SK-N-SH treated with all-trans-retinoic acid at 6 μM for 48 hours (cell line): ENCODE results near the gene USP30.

Source experiments
- ATAC-seq: fragments of 200-7000 bp; cut with Tn5 transposase; 3 replicates; pipeline ENCODE4 v1.9.1; 2020; ENCODE audit warnings: mild to moderate bottlenecking, moderate library complexity
- ARNTL ChIP-seq: fragments of 450-650 bp; formaldehyde crosslinking; IDR thresholded peaks from 2 replicates; pipeline ENCODE4 v1.5.0; 2020; ENCODE audit warnings: low read depth, mild to moderate bottlenecking, moderate library complexity, borderline replicate concordance
- BACH2 ChIP-seq: fragments of 250-450 bp; sonication (Bioruptor Pico); IDR thresholded peaks from 2 replicates; pipeline ENCODE4 v1.9.0; 2021; ENCODE audit warnings: mild to moderate bottlenecking, borderline replicate concordance
- CREB5 ChIP-seq: fragments of 250-450 bp; sonication (Bioruptor Pico); IDR thresholded peaks from 2 replicates; pipeline ENCODE4 v1.5.1; 2020; ENCODE audit warnings: low read depth, mild to moderate bottlenecking, moderate library complexity
- CSDC2 ChIP-seq: fragments of 250-450 bp; sonication (Bioruptor Pico); IDR thresholded peaks from 2 replicates; pipeline ENCODE4 v1.5.0; 2020; ENCODE audit warnings: mild to moderate bottlenecking, moderate library complexity
- CSRNP3 ChIP-seq: fragments of 250-450 bp; sonication (Bioruptor Pico); IDR thresholded peaks from 2 replicates; pipeline ENCODE4 v1.5.1; 2021; ENCODE audit warnings: mild to moderate bottlenecking, moderate library complexity
- GLIS3 ChIP-seq: fragments of 250-450 bp; sonication (Bioruptor Pico); IDR thresholded peaks from 2 replicates; pipeline ENCODE4 v1.5.0; 2020; ENCODE audit warnings: mild to moderate bottlenecking, moderate library complexity
- ISL1 ChIP-seq: fragments of 250-450 bp; sonication (Bioruptor Pico); IDR thresholded peaks from 2 replicates; pipeline ENCODE4 v2.1.2; 2022; ENCODE audit warnings: mild to moderate bottlenecking, moderate library complexity
- OSR1 ChIP-seq: fragments of 250-450 bp; sonication (Bioruptor Pico); IDR thresholded peaks from 2 replicates; pipeline ENCODE4 v1.8.0; 2022; ENCODE audit warnings: moderate library complexity, mild to moderate bottlenecking, inconsistent platforms
- PPARA ChIP-seq: fragments of 250-450 bp; sonication (Bioruptor Pico); IDR thresholded peaks from 2 replicates; pipeline ENCODE4 v1.5.0; 2020; ENCODE audit warnings: mild to moderate bottlenecking, borderline replicate concordance
- RARB ChIP-seq: fragments of 250-450 bp; sonication (Bioruptor Pico); IDR thresholded peaks from 2 replicates; pipeline ENCODE4 v1.8.0; 2021; ENCODE audit warnings: mild to moderate bottlenecking, moderate library complexity
- SNAI2 ChIP-seq: fragments of 250-450 bp; sonication (Bioruptor Pico); IDR thresholded peaks from 2 replicates; pipeline ENCODE4 v1.5.0; 2020; ENCODE audit warnings: mild to moderate bottlenecking, moderate library complexity
- TCF4 ChIP-seq: fragments of 250-450 bp; sonication (Bioruptor Pico); IDR thresholded peaks from 2 replicates; pipeline ENCODE4 v1.8.0; 2021; ENCODE audit warnings: mild to moderate bottlenecking, moderate library complexity, borderline replicate concordance
- TOX ChIP-seq: fragments of 250-450 bp; sonication (Bioruptor Pico); IDR thresholded peaks from 2 replicates; pipeline ENCODE4 v1.8.0; 2021; ENCODE audit warnings: mild to moderate bottlenecking, moderate library complexity, borderline replicate concordance
- ZC3H10 ChIP-seq: fragments of 250-450 bp; sonication (Bioruptor Pico); IDR thresholded peaks from 2 replicates; pipeline ENCODE4 v1.5.1; 2021; ENCODE audit warnings: mild to moderate bottlenecking, moderate library complexity
- ZFP30 ChIP-seq: fragments of 450-650 bp; formaldehyde crosslinking; IDR thresholded peaks from 2 replicates; pipeline ENCODE4 v1.5.0; 2022; ENCODE audit warnings: mild to moderate bottlenecking, moderate library complexity
- ZNF565 ChIP-seq: fragments of 450-650 bp; formaldehyde crosslinking; conservative IDR thresholded peaks from 2 replicates; pipeline ENCODE4 v1.5.0; 2020; ENCODE audit warnings: low read depth, mild to moderate bottlenecking, moderate library complexity
- ZNF8 ChIP-seq: fragments of 450-650 bp; formaldehyde crosslinking; IDR thresholded peaks from 2 replicates; pipeline ENCODE4 v1.5.0; 2020; ENCODE audit warnings: mild to moderate bottlenecking, moderate library complexity
- TF ChIP-seq, protein P1 (sequence below): fragments of 250-450 bp; sonication (Bioruptor Pico); IDR thresholded peaks from 2 replicates; pipeline ENCODE4 v1.8.0; 2020; ENCODE audit warnings: mild to moderate bottlenecking, moderate library complexity, borderline replicate concordance
- TF ChIP-seq, protein P2 (sequence below): fragments of 250-450 bp; sonication (Bioruptor Pico); IDR thresholded peaks from 2 replicates; pipeline ENCODE4 v1.8.0; 2021; ENCODE audit warnings: low read depth, mild to moderate bottlenecking, moderate library complexity, borderline replicate concordance
- TF ChIP-seq, protein P3 (sequence below): fragments of 250-450 bp; sonication (Bioruptor Pico); IDR thresholded peaks from 2 replicates; pipeline ENCODE4 v1.5.0; 2020; ENCODE audit warnings: mild to moderate bottlenecking, moderate library complexity

The USP30 gene

GRCh38 chr12:109130297-109131153, 78.1 kb downstream of the USP30 start:
- ATAC-seq, result peak; percentile 28; the same call in 2 of the 3 replicates
- TF ChIP-seq OSR1, result no peak
- no peak for TF ChIP-seq TCF4
- no peak for TF ChIP-seq SNAI2 (CRISPR knock-in tag)
- TF ChIP-seq ARNTL (CRISPR knock-in tag), result no peak

GRCh38 chr12:109131154-109132050, 79.0 kb downstream of the USP30 start:
- ATAC-seq, result peak; percentile 53

GRCh38 chr12:109134186-109134917, 82.0 kb downstream of the USP30 start:
- TF ChIP-seq ZC3H10 (CRISPR knock-in tag) (no peak), CSRNP3 (CRISPR knock-in tag) (no peak), TCF4 (no peak), ZNF8 (no peak), OSR1 (no peak), PPARA (CRISPR knock-in tag) (no peak), TOX (CRISPR knock-in tag) (no peak), ZNF565 (CRISPR knock-in tag) (no peak), ARNTL (CRISPR knock-in tag) (no peak), CSDC2 (CRISPR knock-in tag) (no peak), BACH2 (CRISPR knock-in tag) (no peak), SNAI2 (CRISPR knock-in tag) (no peak), RARB (CRISPR knock-in tag) (no peak), ISL1 (CRISPR knock-in tag) (no peak)
- TF ChIP-seq, protein P1, sequence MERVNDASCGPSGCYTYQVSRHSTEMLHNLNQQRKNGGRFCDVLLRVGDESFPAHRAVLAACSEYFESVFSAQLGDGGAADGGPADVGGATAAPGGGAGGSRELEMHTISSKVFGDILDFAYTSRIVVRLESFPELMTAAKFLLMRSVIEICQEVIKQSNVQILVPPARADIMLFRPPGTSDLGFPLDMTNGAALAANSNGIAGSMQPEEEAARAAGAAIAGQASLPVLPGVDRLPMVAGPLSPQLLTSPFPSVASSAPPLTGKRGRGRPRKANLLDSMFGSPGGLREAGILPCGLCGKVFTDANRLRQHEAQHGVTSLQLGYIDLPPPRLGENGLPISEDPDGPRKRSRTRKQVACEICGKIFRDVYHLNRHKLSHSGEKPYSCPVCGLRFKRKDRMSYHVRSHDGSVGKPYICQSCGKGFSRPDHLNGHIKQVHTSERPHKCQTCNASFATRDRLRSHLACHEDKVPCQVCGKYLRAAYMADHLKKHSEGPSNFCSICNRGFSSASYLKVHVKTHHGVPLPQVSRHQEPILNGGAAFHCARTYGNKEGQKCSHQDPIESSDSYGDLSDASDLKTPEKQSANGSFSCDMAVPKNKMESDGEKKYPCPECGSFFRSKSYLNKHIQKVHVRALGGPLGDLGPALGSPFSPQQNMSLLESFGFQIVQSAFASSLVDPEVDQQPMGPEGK (CRISPR knock-in tag), result no peak
- TF ChIP-seq, protein P2, sequence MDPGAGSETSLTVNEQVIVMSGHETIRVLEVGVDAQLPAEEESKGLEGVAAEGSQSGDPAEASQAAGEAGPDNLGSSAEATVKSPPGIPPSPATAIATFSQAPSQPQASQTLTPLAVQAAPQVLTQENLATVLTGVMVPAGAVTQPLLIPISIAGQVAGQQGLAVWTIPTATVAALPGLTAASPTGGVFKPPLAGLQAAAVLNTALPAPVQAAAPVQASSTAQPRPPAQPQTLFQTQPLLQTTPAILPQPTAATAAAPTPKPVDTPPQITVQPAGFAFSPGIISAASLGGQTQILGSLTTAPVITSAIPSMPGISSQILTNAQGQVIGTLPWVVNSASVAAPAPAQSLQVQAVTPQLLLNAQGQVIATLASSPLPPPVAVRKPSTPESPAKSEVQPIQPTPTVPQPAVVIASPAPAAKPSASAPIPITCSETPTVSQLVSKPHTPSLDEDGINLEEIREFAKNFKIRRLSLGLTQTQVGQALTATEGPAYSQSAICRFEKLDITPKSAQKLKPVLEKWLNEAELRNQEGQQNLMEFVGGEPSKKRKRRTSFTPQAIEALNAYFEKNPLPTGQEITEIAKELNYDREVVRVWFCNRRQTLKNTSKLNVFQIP, result no peak
- ATAC-seq, result peak; percentile 77; the same call in 2 of the 3 replicates

More at GRCh38 chr12:109131154-109132050, 79.0 kb downstream of the USP30 start:
- no peak for TF ChIP-seq RARB (CRISPR knock-in tag)
- TF ChIP-seq, protein P2, result no peak
- TF ChIP-seq SNAI2 (CRISPR knock-in tag), result no peak
- TF ChIP-seq ZNF565 (CRISPR knock-in tag), result no peak
- no peak for TF ChIP-seq TCF4
- TF ChIP-seq ARNTL (CRISPR knock-in tag), result no peak
- no peak for TF ChIP-seq ISL1 (CRISPR knock-in tag)
- no peak for TF ChIP-seq GLIS3 (CRISPR knock-in tag)
- no peak for TF ChIP-seq ZNF8
- no peak for TF ChIP-seq OSR1
- TF ChIP-seq, all 23 proteins: peak for 0

DNA sequence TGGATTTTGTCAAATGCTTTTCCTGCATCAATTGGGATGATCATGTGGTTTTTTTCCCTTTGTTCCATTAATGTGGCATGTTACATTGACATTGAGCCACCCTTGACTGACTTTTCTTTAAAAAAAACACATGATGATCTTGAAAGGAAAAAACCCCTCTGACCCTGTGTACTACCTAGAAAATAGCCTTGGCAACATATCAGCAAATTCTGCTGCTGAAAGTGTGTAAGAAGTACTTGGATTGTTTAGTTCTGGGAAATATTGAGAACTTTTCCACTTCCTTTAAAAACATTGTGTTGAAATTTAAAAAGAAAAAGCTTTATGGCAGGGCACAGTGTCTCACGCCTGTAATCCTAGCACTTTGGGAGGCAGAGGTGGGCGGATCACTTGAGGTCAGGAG, 84.7 kb downstream of the USP30 start:
- ATAC-seq, result no peak
- TF ChIP-seq, protein P3, sequence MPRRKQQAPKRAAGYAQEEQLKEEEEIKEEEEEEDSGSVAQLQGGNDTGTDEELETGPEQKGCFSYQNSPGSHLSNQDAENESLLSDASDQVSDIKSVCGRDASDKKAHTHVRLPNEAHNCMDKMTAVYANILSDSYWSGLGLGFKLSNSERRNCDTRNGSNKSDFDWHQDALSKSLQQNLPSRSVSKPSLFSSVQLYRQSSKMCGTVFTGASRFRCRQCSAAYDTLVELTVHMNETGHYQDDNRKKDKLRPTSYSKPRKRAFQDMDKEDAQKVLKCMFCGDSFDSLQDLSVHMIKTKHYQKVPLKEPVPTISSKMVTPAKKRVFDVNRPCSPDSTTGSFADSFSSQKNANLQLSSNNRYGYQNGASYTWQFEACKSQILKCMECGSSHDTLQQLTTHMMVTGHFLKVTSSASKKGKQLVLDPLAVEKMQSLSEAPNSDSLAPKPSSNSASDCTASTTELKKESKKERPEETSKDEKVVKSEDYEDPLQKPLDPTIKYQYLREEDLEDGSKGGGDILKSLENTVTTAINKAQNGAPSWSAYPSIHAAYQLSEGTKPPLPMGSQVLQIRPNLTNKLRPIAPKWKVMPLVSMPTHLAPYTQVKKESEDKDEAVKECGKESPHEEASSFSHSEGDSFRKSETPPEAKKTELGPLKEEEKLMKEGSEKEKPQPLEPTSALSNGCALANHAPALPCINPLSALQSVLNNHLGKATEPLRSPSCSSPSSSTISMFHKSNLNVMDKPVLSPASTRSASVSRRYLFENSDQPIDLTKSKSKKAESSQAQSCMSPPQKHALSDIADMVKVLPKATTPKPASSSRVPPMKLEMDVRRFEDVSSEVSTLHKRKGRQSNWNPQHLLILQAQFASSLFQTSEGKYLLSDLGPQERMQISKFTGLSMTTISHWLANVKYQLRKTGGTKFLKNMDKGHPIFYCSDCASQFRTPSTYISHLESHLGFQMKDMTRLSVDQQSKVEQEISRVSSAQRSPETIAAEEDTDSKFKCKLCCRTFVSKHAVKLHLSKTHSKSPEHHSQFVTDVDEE (CRISPR knock-in tag), result no peak
- no peak for TF ChIP-seq PPARA (CRISPR knock-in tag)
- TF ChIP-seq GLIS3 (CRISPR knock-in tag), result no peak
- TF ChIP-seq BACH2 (CRISPR knock-in tag), result no peak
- TF ChIP-seq CSDC2 (CRISPR knock-in tag), result no peak
- TF ChIP-seq ZC3H10 (CRISPR knock-in tag), result no peak
- TF ChIP-seq ZNF8, result no peak
- no peak for TF ChIP-seq ZFP30
- TF ChIP-seq CREB5 (CRISPR knock-in tag), result no peak
- TF ChIP-seq, all 23 proteins: peak for 0
